GM12892 (cell line): Measurements from ENCODE around the gene OR1F1.

ENCODE experiments used
- POLR2A ChIP-seq: IDR thresholded peaks from 2 replicates; pipeline ENCODE4 v1.6.1; 2011; ENCODE audit warnings: low read depth, low read length, control low read depth
- POLR2AphosphoS5 ChIP-seq: IDR thresholded peaks from 2 replicates; pipeline ENCODE4 v1.6.1; 2011; ENCODE audit warnings: low read depth, low read length, control low read depth
- TAF1 ChIP-seq: IDR thresholded peaks from 2 replicates; pipeline ENCODE4 v1.6.1; 2011; ENCODE audit warnings: low read depth, mild to moderate bottlenecking, control low read depth, low read length, borderline replicate concordance

DNA sequence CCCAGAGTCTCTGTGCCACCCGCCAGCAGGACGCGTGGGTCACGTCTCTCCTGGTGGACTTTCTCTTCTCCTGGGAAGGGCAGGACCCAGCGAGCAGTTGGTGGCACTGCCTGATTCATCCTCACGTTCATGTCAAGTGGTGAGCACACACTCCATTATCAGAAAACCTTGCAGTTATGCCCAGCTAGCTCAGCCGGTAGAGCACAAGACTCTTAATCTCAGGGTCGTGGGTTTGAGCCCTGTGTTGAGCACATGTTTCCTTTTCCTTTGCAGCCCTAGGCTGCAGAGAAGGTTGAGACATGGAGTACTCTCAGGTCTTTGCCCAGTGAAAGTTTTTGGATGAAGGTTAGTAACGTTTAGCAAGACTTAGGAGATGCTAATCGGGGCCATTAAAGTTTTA is 8.0 kb downstream of the OR1F1 start:
- TF ChIP-seq POLR2A (no peak), POLR2AphosphoS5 (no peak), TAF1 (no peak)
